NK-92 (cell line): Measurements from ENCODE around the gene CAMK1D.
"Not testable (repeated sequence)": the region's sequence is repeated elsewhere in the genome, so short reads cannot be mapped to it uniquely, and the experiment has no call there.

Source experiments
- DNase-seq: peaks from one replicate; lab custom pipeline; 2025; ENCODE audit not compliant: unreplicated experiment; lab: John Stamatoyannopoulos, UW

CAMK1D gene

GRCh38 chr10:12710594-12711349 is 361.4 kb downstream of the CAMK1D start:
- no peak for DNase-seq

DNA sequence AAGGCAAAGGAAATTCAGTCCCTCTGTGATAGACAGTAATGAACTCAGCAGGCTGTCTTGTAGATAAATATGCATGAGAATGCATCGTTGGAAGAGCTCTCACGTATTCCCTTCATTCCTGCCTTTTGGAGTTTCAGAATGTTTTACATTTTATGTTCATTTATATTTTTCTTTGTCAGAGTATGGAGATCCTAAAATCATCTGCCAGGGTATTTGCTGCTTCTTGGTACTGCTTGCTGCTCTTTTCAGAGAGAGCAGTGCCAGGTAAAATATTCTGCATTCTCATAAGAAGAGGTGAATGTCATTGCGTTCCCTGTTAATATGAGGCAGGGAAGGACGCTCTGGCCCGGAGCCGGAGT is 362.0 kb downstream of the CAMK1D start:
- no peak for DNase-seq

DNA sequence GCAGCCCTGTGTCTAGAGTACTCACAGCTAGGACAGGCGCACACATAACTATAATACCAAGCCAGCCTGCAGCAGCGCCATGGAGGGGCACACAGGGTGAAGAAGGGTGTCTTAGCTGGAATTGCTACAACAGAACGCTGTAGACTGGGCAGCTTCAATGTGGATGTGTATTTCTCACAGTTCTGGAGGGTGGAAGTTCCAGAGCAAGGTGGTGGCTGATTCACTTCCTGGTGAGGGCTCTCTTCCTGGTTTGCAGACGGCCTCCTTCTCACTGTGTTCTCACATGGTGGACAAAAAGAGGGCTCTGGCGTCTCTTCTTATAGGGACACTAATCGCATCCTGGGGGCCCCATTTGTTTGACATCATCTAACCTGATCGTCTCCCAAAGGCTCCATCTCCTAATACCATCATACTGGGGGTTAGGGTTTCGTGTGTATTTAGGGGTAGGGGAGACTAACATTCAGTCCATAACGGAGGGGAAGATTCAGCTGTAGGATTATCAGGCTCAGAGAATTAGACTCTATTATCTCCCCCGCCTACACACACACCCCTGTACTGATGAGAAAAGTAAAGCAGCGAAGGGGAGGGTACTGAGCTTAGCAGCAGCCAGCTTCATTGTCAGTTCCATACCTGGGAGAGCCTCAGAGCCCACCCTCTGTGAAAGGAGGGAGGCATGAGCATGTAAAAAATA is 363.1 kb downstream of the CAMK1D start:
- DNase-seq, result no peak

- DNase-seq, result not testable (repeated sequence)
Observed at GRCh38 chr10:12712984-12713316, 363.6 kb downstream of the CAMK1D start.

- no peak for DNase-seq
Observed at GRCh38 chr10:12716042-12716441, 366.7 kb downstream of the CAMK1D start.

- no peak for DNase-seq
Observed at GRCh38 chr10:12717981-12718707, 368.8 kb downstream of the CAMK1D start.

- DNase-seq, result no peak
Observed at GRCh38 chr10:12719365-12719764, 370.0 kb downstream of the CAMK1D start.

- no peak for DNase-seq
Observed at GRCh38 chr10:12720217-12720981, 371.1 kb downstream of the CAMK1D start.

DNA sequence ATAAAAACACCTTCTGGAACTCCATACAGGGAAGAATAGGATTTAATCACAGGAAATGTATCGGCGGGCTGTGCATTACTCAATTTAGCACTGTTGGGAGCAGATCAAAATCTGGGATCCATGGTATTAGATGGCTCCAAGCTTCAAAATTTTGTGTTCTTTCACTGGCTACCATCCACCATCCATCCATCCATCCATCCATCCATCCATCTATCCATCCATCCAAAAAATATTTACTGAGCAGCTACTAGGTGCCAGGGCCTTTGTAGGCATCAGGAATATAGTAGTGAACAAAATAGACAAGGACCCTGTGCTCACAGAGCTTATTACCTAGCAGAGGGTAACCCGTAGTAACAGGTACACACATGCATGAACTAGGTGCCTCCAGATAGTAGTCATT is 372.0 kb downstream of the CAMK1D start:
- DNase-seq, result no peak

GRCh38 chr10:12723220-12723619 is 373.9 kb downstream of the CAMK1D start:
- no peak for DNase-seq

GRCh38 chr10:12724807-12725579 is 375.6 kb downstream of the CAMK1D start:
- no peak for DNase-seq

- not testable (repeated sequence) for DNase-seq
Observed at GRCh38 chr10:12725580-12725888, 376.2 kb downstream of the CAMK1D start.

DNA sequence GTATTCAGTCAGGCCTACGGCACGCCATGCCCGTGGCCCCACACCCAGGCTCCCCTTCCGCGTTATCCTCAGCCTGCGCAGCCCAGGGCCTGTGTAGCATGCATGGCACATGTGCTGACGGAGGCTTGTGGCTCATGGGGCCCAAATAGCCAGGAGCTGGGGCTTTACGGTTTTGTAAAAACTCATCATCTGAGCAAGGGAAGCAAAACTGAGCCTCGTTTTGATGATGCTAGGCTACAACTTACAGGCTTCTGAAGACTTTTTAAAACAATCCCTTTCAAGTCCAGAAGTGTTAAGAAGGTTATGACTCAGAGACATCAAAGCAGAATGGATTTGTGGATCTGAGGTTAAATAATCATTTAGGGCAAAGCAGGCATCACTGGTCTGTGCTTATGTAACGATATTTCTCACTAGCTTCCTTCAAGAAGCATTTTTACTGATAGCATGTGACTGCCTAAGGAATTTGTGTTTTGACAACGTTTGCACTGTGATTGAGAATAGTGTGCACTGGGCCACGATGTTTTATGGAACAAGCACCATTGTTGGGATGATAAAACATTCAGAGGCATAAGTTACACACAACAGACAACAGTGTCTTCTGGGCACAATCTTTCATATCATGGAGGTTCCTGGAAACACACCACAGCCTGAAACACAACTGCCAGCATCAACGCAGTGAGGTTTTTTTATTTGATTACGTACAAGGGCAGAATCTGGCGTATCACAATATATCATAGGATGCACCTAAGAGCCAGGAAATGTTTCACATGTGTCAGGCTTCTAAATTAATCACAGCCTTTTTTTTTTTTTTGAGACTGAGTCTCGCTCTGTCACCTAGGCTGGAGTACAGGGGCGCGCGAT is 377.9 kb downstream of the CAMK1D start:
- no peak for DNase-seq

DNA sequence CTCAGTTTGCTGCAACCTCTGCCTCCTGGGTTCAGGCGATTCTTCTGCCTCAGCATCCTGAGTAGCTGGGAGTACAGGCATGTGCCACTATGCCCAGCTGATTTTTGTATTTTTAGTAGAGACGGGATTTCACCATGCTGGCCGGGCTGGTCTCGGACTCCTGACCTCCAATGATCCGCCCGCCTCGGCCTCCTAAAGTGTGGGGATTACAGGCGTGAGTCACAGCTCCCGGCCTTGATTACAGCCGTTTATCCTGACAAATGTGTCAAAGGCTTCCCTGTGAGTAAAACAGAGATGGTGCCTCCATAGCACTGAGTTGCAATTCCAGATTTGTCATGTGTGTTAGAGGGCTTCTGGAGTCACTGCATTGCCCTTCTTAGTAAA is 378.5 kb downstream of the CAMK1D start:
- no peak for DNase-seq

DNA sequence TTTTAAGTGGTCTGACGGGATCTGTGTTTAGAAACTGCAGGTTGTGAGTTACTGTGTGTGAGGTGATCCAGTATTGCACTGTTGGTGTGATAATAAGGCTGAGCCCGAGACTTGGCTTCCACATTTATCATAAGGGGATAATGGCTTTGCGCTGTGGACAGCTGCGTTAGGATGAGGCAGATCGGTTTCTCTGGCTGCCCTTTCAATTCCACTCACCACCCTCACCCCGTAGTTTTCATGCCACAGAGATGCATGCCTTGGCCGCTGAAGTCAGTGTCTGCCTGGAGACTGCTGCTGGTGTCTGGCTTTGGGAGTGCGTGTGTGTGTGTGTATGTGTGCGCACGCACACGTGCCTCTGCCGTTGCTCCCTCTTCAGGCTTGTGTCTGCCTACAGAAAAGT is 379.1 kb downstream of the CAMK1D start:
- no peak for DNase-seq

DNA sequence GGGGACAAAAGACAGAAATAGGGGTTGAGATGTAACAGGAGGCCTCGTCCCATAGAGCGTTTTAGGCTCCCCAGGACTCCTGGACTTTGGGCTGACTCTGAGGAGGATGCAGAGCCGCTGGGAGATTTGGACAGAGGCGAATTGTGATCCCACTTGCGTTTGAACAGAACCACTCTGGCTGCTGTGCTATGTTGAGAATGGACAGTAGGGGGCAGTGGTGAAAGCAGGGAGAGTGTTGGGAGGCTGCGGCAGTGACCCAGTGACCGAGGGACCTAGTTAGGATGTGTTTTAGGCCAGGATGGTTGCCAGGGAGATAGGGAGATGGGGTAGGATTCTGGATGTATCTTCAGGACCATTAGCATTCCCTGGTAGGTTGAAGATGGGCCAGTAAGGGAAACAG is 380.5 kb downstream of the CAMK1D start:
- no peak for DNase-seq

DNA sequence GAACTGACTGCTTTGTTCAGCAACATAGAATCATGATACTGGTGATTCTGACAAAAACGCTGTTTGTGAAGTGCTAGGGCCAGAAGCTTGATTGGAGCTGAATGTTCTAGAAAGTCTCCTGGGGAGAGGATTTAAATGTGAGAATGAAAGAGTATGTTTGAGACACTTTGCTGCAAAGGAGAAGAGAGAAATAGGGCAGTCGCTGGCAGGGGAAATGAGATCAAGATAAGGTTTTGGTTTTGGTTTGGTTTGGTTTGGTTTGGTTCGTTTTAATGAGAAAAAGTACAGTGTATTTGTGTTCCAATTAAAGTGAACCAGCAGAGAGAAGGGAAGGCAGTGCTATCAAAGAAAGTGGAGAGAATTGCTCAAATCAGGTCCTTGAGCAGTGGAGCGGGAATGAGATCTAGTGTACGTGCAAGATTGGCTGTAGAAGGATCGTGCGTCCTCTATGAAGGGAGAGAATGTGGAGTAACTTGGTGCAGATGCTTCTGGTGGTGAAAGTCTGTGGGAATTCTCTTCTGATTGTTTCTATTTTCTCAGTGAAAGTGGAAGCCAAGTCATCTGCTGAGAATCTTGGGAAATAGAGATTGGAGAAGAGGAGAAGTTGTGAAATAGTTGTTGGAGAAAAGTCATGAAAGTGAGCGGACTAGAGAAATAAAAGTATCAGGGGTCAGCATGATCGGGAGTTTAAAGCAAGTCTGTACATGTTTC is 381.6 kb downstream of the CAMK1D start:
- no peak for DNase-seq

DNA sequence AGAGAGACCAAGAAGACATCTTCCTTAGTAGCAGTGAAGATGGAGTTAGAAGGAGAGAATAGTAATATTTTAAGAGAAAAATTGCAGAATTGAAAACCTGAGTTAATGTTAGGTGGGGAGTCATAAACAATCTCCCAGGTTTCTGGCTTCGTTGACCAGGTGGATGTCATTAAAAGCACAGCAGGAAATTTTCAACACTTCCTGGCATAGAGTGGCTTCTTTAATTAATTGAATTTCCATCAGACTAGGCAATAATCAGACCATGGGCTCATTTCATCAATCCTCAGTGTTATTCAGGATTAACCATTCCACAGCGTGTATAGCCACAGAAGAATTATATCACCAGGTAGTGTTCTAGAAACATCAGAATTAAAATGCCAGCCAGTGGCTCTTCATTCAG is 383.9 kb downstream of the CAMK1D start:
- no peak for DNase-seq

DNA sequence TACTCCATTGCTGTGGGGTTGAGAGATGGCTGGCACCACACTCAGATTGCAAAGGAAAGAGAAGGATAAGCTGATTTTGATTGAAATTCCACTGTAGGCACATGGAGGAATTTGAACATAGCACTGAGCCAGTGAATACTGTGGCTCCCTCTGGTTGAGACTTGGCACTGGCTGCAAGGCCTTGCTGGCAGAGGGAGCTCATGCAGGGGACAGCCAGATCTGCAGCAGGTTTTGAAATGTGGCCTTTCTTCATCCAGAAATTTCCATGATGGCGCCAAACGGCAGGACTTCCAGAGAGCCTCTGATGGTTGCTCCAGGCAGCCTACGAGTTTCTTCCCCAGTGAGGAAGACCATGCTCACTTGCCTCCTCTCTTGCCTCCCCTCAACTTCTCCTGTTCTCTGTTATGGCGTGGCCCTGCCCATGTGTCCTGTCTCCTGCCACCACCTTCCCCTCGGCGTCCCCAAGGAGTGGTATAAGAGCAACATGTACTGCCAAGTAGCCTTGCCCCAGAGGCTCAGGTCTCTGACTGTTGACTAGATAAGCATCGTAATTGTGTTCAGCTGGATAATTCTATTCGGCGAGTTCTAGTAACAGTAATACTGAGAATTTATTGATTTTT is 386.6 kb downstream of the CAMK1D start:
- DNase-seq, result no peak
